A673 (cell line): ENCODE measurements around the gene POP4. TPM values are rescaled to one million over a fixed set of nuclear protein-coding genes. Genes with fewer than 3 reads are reported as not detected.

ENCODE experiments used
- BruUV-seq: library from RNA; stranded (reverse); fragments of 400-500 nt; replicated peaks from 2 replicates; lab custom pipeline; 2021; lab: Mats Ljungman, UMichigan
- CTCF ChIA-PET: fragments of 300-600 bp; sonication (Branson Sonifier 250); formaldehyde crosslinking; loops from one replicate; lab custom pipeline; 2022; ENCODE audit warnings: antibody characterized with exemption; lab: Charles Lee
- POLR2A ChIA-PET: fragments of 300-600 bp; sonication (Branson Sonifier 250); formaldehyde crosslinking; loops from one replicate; lab custom pipeline; 2022; ENCODE audit warnings: antibody characterized with exemption; ENCODE audit not compliant: low non-redundant PET; lab: Charles Lee
- DNase-seq: peaks from one replicate; pipeline ENCODE4 v3.0.0-alpha.2; 2015; ENCODE audit warnings: low spot score
- H3K27ac ChIP-seq: fragments of 200-600 bp; sonication (generic); 2 replicates; pipeline ENCODE4 v1.5.1; 2016; ENCODE audit warnings: mixed run types, low read depth, mild to moderate bottlenecking, mixed read lengths, antibody characterized with exemption, low read length; ENCODE audit not compliant: poor library complexity, severe bottlenecking
- H3K27me3 ChIP-seq: fragments of 200-600 bp; sonication (generic); replicated peaks from 2 replicates; pipeline ENCODE4 v1.6.1; 2017; ENCODE audit warnings: mixed run types, low read depth, mild to moderate bottlenecking, mixed read lengths, antibody characterized with exemption, low read length; ENCODE audit not compliant: insufficient read depth, poor library complexity
- H3K36me3 ChIP-seq: fragments of 200-600 bp; sonication (generic); 2 replicates; pipeline ENCODE4 v1.6.1; 2016; ENCODE audit warnings: mixed run types, mild to moderate bottlenecking, mixed read lengths, antibody characterized with exemption, low read length; ENCODE audit not compliant: insufficient read depth, poor library complexity, severe bottlenecking
- H3K4me1 ChIP-seq: fragments of 200-600 bp; sonication (generic); 2 replicates; pipeline ENCODE4 v1.6.1; 2017; ENCODE audit warnings: mixed run types, mild to moderate bottlenecking, mixed read lengths, antibody characterized with exemption, low read length; ENCODE audit not compliant: insufficient read depth, poor library complexity, severe bottlenecking
- H3K4me3 ChIP-seq: fragments of 200-600 bp; sonication (generic); 2 replicates; pipeline ENCODE4 v1.5.1; 2016; ENCODE audit warnings: low read depth, mixed run types, mild to moderate bottlenecking, mixed read lengths, low read length; ENCODE audit not compliant: poor library complexity, severe bottlenecking
- H3K9me3 ChIP-seq: fragments of 200-600 bp; sonication (generic); 2 replicates; pipeline ENCODE4 v1.6.1; 2016; ENCODE audit warnings: mixed run types, low read depth, mild to moderate bottlenecking, mixed read lengths, antibody characterized with exemption, low read length; ENCODE audit not compliant: poor library complexity, severe bottlenecking
- EZH2 ChIP-seq: fragments of 200-600 bp; sonication (generic); IDR thresholded peaks from 2 replicates; pipeline ENCODE4 v1.6.1; 2017; ENCODE audit warnings: borderline replicate concordance, low read depth, mild to moderate bottlenecking, mixed read lengths, antibody characterized with exemption, low read length; ENCODE audit not compliant: poor library complexity, severe bottlenecking
- intact Hi-C: fragments of 100-400 bp; cut with micrococcal nuclease; formaldehyde crosslinking; loops from one replicate; pipeline ENCODE4 v1.10.0; 2022; ENCODE audit not compliant: unreplicated experiment
- total RNA-seq: library from RNA; stranded (reverse); gene quantifications from 2 replicates; pipeline ENCODE4 v1.2.3, GENCODE V29; 2021
- TF ChIP-seq, protein P1 (sequence below): fragments of 300-800, 200-600 bp; sonication (generic); conservative IDR thresholded peaks from 2 replicates; pipeline ENCODE4 v1.5.1; 2017; ENCODE audit warnings: low read depth, mild to moderate bottlenecking, antibody characterized with exemption, low read length, moderate library complexity, mixed read lengths

Gene POP4
- total RNA-seq, 1 experiment from 2014 or later: 70.6 TPM

DNA sequence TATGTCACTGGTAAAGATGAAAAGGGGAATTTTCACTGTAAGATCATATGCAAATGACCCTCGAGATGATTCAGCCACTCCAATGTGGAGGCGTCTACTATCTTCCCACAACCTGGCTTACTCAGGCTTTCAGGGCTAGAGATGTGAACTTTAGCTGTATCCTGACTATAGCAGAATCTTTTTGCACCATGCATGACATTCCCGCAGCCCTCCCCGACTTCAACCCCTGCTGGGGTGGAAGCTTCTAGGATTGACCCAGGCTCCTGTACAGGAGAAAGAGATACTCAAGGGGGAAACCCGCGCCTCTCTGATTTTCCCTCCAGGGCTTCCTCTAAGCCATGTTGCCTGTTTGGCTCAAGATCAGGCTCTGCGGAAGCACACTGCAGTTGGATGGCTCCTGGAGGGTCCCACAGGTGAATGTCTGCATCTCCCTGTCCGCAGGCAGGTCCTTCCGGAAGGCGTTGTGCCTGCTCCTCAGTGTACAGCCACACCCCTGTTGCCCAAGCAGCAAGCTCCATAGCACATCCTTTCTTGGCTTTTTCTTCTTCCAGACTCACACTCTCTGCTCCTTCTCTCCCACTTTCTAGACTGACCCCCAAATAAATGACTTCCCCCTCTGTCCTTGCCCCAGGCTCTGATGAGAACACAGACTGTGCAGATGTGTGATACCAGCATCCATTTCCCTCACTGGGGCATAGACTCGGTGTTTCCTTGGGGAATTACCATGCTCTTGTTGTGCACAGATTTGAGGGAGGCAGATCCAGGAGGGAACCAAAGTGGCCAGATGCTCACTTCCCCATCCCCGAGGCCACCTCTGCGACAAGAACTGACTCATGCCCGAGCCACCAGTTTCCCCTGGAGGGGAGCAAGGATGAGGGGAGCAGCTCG, 29.1 kb upstream of the POP4 start:
- no peak overlapping the region for H3K4me3 ChIP-seq
- no peaks in the 10 kb centered on the region for H3K9me3 ChIP-seq
- H3K27me3 ChIP-seq: peaks cover 62% of the 10 kb centered on the region
- ChIA-PET POLR2A (interaction anchor here (0.7 kb wide), 1 partner anchor 26 kb away, joined by 4 read pairs; no protein-coding TSS in a partner anchor), CTCF (no interaction called here)
- H3K36me3 ChIP-seq: no peaks in the 10 kb centered on the region
- intact Hi-C loops: no loop called here
- no peak overlapping the region for H3K27ac ChIP-seq
- DNase-seq: no peak
- no peaks in the 10 kb centered on the region for H3K4me1 ChIP-seq
- TF ChIP-seq, protein P1, sequence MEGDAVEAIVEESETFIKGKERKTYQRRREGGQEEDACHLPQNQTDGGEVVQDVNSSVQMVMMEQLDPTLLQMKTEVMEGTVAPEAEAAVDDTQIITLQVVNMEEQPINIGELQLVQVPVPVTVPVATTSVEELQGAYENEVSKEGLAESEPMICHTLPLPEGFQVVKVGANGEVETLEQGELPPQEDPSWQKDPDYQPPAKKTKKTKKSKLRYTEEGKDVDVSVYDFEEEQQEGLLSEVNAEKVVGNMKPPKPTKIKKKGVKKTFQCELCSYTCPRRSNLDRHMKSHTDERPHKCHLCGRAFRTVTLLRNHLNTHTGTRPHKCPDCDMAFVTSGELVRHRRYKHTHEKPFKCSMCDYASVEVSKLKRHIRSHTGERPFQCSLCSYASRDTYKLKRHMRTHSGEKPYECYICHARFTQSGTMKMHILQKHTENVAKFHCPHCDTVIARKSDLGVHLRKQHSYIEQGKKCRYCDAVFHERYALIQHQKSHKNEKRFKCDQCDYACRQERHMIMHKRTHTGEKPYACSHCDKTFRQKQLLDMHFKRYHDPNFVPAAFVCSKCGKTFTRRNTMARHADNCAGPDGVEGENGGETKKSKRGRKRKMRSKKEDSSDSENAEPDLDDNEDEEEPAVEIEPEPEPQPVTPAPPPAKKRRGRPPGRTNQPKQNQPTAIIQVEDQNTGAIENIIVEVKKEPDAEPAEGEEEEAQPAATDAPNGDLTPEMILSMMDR: no peak
- TF ChIP-seq EZH2: peak; percentile 47
- BruUV-seq: no TSS peak

DNA sequence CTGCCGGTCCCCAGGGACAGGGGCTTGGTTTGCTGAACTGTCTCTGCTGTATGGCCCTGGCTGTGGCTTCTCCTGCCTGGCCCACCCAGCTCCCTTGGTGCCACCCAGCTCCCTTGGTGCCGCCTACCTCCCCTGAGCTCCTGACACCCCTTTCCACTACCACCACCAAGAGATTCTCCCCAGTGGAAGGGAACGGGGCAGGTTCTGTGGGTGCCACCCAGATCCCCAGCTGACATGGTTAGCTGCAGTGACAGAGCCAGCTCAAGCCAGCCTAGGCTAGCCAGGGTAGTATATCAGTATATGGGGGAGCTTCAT, 28.5 kb upstream of the POP4 start:
- POLR2A ChIA-PET: no interaction called here
- Histone ChIP-seq H3K36me3 (no peaks in the 10 kb centered on the region), H3K4me1 (no peaks in the 10 kb centered on the region), H3K27me3 (peaks cover 62% of the 10 kb centered on the region), H3K27ac (no peak overlapping the region), H3K9me3 (no peaks in the 10 kb centered on the region), H3K4me3 (no peak overlapping the region)
- no peak for TF ChIP-seq EZH2
- TF ChIP-seq, protein P1: no peak
- intact Hi-C loops: no loop called here
- no peak for DNase-seq
- CTCF ChIA-PET: no interaction called here
- no TSS peak for BruUV-seq

DNA sequence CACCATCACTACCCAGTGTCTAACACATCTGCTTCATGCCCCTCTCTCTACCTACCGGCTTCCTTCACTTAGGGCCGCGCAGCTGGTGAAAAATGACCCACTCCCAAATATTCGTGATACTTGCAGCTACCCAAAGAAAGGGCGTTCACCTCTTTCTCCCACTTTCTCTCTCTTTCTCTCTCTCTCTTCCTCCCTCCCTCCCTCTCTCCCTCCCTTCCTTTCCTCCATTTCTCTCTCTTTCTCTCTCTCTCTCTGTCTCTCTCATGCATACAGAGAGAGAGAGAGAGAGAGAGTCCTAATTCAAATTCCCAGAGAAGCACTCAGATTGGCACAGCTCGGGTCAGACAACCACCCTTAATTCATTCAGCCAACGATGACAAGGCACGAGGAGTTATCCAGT, 27.7 kb upstream of the POP4 start:
- Histone ChIP-seq H3K27me3 (peaks cover 57% of the 10 kb centered on the region), H3K4me1 (no peaks in the 10 kb centered on the region), H3K36me3 (no peaks in the 10 kb centered on the region), H3K27ac (no peak overlapping the region), H3K9me3 (no peaks in the 10 kb centered on the region), H3K4me3 (no peak overlapping the region)
- intact Hi-C loops: no loop called here
- CTCF ChIA-PET: no interaction called here
- POLR2A ChIA-PET: interaction anchor here (1.0 kb wide), 1 partner anchor 196 kb away, joined by 3 read pairs; no protein-coding TSS in a partner anchor
- no TSS peak for BruUV-seq
- DNase-seq: no peak
- TF ChIP-seq EZH2: no peak
- TF ChIP-seq, protein P1: no peak
